Colonic mucosa (tissue), 4 donors: ENCODE measurements around the gene NUP98. TPM values are rescaled to one million over a fixed set of nuclear protein-coding genes. Genes with fewer than 3 reads are reported as not detected.

Source experiments
- DNase-seq: peaks from one replicate; pipeline ENCODE4 v3.0.0-alpha.2; 2020
- H3K27ac ChIP-seq: fragments of 200-600 bp; one replicate; pipeline ENCODE4 v1.8.0; 2021
- H3K27me3 ChIP-seq: fragments of 200-600 bp; one replicate; pipeline ENCODE4 v1.8.0; 2021
- H3K36me3 ChIP-seq: fragments of 200-600 bp; one replicate; pipeline ENCODE4 v1.8.0; 2021
- H3K4me1 ChIP-seq: fragments of 200-600 bp; one replicate; pipeline ENCODE4 v1.8.0; 2021; ENCODE audit warnings: mild to moderate bottlenecking
- H3K4me3 ChIP-seq: fragments of 200-600 bp; one replicate; pipeline ENCODE4 v1.8.0; 2021
- H3K9ac ChIP-seq, 2 donors: one replicate each; pipeline ENCODE4 v1.7.0; 2013; ENCODE audit warnings: control low read depth in 2 of 2, low read depth in 2 of 2, low read length in 2 of 2
- H3K9me3 ChIP-seq: fragments of 200-600 bp; one replicate; pipeline ENCODE4 v1.8.0; 2021
- CTCF ChIP-seq: fragments of 200-600 bp; IDR thresholded peaks from one replicate; pipeline ENCODE4 v1.8.0; 2022; ENCODE audit warnings: antibody characterized with exemption, mild to moderate bottlenecking
- intact Hi-C: fragments of 100-400 bp; cut with DNase I; formaldehyde crosslinking; loops from one replicate; pipeline ENCODE4 v1.14.1; 2022
- total RNA-seq, 2 donors: library from RNA; stranded (reverse); fragmentation: NEBNext Ultra II Directional in 1 of 2; extraction: Animal tissue kit (Norgen Biotek cat#: 25700) in 1 of 2; gene quantifications; one replicate each; pipeline ENCODE4 v1.2.1, GENCODE V29; 2021
- donor health status: healthy.
- donor health status: DM: no; HTN: no; CAD: no.
- donor health status: DM: no; HTN: no; CAD: no.

Gene NUP98
- total RNA-seq, 2 donors from 2014 or later: 59.2 to 76.7 TPM

- Histone ChIP-seq H3K4me3 (no peak overlapping the region), H3K27ac (no peak overlapping the region)
- DNase-seq: peak; percentile 24
Measured at GRCh38 chr11:3626250-3626960, 170.9 kb downstream of the NUP98 start.

More at GRCh38 chr11:3626250-3626960, 170.9 kb downstream of the NUP98 start:
- intact Hi-C loops: no loop called here
- H3K4me1 ChIP-seq: no peaks in the 10 kb centered on the region
- H3K36me3 ChIP-seq: no peaks in the 10 kb centered on the region
- H3K9ac ChIP-seq: no peak overlapping the region
- H3K27me3 ChIP-seq: no peaks in the 10 kb centered on the region
- TF ChIP-seq CTCF: no peak
- no peaks in the 10 kb centered on the region for H3K9me3 ChIP-seq

Other genes with a start within 250 kb of the NUP98 start
- not detected for gene ART5, start 155.6 kb downstream of the NUP98 start, total RNA-seq
- gene ART1, start 152.4 kb downstream of the NUP98 start, total RNA-seq: not detected
- 1 to 10 TPM; 1.4 to 2.4 TPM for gene CHRNA10, start 126.2 kb downstream of the NUP98 start, total RNA-seq
- 10 to 100 TPM; 21.6 to 29.6 TPM for gene PGAP2, start 11.0 kb upstream of the NUP98 start, total RNA-seq
- 10 to 100 TPM; 59.8 to 63.3 TPM for gene RHOG, start 43.4 kb upstream of the NUP98 start, total RNA-seq
- 10 to 100 TPM; 39.1 to 56.8 TPM for gene STIM1, start 58.1 kb upstream of the NUP98 start, total RNA-seq